Measurements from ENCODE around the gene MYLK4.

DNA sequence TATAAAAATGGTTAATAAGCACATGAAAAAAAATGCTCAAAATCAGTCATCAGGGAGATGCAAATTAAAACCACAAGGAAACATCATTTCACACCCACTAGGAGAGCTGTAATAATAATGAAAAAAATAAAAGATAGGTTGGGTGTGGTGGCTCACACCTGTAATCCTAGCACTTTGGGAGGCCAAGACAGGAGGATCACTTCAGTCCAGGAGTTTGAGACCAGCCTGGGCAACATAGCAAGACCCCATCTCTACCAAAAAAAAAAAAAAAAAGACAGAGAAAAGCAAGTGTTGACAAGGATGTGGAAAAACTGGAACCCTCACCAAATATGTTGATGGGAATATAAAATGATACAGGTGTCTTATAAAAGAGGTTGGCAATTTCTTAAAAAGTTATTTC lies 3.0 kb upstream of the MYLK4 start:
- TF ChIP-seq, protein P1, sequence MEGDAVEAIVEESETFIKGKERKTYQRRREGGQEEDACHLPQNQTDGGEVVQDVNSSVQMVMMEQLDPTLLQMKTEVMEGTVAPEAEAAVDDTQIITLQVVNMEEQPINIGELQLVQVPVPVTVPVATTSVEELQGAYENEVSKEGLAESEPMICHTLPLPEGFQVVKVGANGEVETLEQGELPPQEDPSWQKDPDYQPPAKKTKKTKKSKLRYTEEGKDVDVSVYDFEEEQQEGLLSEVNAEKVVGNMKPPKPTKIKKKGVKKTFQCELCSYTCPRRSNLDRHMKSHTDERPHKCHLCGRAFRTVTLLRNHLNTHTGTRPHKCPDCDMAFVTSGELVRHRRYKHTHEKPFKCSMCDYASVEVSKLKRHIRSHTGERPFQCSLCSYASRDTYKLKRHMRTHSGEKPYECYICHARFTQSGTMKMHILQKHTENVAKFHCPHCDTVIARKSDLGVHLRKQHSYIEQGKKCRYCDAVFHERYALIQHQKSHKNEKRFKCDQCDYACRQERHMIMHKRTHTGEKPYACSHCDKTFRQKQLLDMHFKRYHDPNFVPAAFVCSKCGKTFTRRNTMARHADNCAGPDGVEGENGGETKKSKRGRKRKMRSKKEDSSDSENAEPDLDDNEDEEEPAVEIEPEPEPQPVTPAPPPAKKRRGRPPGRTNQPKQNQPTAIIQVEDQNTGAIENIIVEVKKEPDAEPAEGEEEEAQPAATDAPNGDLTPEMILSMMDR (IDR thresholded peaks at IDR 0.05) = no peak
- TF ChIP-seq EP300 (IDR thresholded peaks at IDR 0.05) = no peak
